Stimulated activated CD4-positive, alpha-beta T cell treated with anti-CD3 and anti-CD28 coated beads, TNF-alpha, amount 100 ng/mL, for 48 hours (primary cell): ENCODE data around the gene CHMP1B.

Experiments
- DNase-seq, 3 donors: peaks; one replicate each; pipeline ENCODE4 v3.0.0-alpha.2; 2020; ENCODE audit warnings: low read depth in 3 of 3

CHMP1B gene, protein sequence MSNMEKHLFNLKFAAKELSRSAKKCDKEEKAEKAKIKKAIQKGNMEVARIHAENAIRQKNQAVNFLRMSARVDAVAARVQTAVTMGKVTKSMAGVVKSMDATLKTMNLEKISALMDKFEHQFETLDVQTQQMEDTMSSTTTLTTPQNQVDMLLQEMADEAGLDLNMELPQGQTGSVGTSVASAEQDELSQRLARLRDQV

DNA sequence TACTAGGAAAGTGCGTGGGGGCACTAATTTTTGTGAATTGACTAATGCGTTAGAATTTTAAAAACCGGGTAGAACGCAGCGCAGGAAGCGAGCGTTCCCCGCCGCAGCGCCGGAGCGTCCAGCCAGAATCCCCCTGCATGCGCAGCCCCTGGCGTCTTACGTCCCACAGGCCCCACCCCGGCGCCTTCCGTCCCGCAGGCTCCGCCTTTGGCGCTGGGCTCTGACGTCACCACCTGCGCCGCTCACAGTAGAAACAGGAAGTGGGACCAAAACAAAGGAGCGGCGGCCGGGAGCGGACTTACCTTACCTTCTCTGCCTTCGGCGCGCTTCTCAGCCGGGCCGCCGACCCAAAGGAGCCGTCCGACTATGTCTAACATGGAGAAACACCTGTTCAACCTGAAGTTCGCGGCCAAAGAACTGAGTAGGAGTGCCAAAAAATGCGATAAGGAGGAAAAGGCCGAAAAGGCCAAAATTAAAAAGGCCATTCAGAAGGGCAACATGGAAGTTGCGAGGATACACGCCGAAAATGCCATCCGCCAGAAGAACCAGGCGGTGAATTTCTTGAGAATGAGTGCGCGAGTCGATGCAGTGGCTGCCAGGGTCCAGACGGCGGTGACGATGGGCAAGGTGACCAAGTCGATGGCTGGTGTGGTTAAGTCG lies at the start of gene CHMP1B:
Gene CHMP1B (plus strand): TSS at position 268 of the 660 bp plus-strand sequence. CDS start 99 bp downstream, at position 367.
- peak; percentile 95 to 96 (median 95) for DNase-seq

DNA sequence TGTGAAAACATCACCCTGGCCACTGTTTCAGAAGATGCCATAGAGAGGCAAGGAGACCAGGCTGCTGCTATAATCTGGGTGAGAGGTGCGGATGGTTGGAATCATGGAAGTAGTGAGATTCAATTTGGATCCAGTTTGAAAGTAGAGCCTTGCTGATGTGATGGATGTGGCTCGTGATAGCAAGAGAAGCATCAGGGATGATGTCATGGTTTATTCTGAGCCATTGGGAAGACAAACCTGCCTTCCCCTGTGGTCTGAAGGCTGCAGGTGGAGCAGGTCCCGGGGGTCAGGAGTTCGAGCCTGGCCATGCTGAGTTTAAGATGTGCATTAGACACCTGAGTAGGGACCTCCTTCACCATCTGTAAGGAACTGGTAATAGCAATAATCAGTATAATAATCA lies 49.6 kb upstream of the CHMP1B start:
- no peak for DNase-seq

DNA sequence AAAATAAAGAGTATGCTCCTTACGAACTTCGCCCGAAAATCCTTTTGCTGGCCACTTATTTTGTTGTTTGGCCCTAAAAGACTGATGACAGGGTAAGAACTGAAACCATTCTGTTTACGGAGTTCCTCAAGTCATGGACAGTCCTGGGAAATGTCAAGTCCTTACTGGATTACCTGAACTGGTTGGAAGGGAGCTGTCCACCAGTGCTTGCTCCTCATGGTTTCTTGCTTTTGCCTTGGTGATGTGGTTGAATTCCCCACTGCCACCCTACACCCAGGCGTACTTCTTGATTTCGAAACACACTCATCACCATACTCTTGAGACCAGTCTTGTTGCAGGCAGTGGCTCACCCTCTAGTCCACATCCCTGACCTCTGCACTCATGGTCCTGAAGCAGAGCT lies 49.1 kb upstream of the CHMP1B start:
- no peak for DNase-seq

DNA sequence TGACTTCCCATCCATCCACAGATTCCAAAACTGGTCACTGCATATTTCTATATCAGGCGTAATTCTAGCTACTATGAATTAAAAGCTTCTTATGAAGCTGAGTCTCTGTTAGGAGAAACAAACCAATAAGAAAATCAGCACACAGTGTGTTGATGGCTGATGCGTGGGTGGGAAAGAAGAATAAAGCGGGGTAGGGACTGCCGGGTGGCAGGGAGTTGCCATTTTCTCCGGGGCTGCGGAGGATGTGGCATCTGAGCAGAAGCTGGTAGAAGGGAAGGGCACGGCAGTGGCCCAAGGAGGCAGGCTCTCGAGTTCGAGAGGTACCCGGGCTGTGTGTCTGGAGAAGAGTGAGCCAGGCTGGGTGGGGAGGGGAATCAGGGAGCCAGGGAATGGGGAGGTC lies 48.6 kb upstream of the CHMP1B start:
- no peak for DNase-seq

DNA sequence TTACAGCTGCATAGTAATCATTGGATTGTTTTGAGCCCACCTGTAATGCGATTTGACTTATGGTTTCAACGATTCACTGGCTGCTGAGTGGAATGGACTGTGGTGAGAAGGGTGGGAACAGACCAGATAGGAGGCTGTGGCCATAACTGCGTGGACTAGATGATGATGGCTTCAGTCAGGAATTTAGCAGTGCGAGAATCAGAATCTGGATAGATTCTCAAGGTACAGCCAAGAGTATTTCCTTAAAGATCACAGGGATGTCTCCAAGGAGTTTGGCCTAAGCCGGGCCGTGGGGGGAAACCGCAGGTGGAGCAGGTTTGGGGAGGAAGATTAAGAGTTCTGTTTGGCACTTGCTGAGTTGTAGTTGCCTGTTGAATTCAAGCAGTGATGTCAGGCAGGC lies 44.0 kb upstream of the CHMP1B start:
- no peak for DNase-seq

DNA sequence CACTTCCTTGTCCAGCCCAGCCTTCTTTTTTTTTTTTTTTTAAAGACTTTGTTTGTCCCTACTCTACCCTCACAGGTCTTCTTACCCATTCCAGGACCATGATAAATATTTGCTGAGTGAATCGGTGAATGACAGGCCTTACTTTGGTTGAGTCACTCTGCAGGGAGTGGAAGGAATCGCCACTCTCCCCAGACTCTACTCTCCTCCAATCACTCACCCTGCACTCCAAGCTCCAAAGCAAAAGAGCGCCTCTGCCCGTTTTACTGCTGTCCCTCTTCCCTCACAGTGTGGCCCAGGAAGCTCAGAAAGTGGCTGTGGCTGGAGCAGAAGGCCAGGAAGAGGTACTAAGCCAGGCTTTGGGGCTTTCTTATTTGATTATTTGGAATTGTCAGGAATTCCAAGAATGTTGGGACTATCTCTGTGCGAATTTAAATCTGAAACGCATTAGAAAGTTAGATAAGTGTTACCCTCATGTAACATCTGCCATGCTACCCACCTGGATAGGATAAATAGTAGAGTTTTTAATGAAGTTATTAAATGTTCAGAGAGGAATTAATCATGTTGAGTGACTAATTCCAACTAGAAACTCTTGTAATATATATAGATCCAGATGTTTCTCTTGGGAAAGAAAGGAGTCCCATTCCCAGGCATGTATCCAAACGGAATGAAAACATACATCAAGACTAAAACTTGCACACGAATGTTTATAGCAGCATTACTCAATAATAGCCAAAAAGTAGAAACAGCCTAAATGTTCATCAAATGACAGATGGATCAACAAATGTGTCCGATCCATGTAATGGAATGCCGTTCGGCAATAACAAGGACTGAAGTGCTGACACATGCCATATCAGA lies 43.0 kb upstream of the CHMP1B start:
- no peak for DNase-seq

DNA sequence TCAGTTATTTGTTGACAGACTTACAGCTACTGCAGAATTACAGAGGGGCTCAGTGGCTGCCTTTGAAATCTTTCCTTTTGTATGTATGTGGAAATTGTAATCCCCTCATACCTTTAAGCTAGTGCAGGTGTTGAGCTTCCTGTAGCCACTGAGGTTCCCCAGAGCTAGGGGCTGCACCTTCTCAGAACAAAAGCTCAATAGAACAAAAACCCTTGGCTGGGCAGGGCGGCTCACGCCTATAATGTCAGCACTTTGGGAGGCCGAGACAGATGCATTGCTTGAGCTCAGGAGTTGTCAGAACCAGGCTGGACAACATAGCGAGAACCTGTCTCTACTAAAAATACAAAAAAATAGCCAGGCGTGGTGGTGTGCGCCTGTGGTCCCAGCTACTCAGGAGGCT lies 41.3 kb upstream of the CHMP1B start:
- DNase-seq: no peak

DNA sequence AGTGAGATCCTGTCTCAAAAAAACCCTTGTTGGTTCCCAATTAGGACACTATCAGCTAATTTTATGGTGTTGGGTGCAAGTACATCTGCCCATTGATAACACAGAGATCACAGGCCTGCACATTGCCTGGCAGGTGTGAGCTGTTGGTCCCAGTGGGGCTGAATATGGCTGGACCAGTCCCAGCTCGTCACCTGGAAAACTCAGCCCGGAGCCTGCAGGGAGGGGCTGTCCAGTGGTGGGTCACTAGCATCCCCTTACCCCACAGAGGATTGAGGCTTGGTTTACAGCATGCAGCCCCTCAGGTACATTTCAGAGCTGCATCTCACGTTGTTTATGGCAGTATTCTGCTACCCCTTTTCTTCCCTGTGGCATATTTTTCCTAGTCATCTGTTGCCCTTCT lies 40.8 kb upstream of the CHMP1B start:
- no peak for DNase-seq

DNA sequence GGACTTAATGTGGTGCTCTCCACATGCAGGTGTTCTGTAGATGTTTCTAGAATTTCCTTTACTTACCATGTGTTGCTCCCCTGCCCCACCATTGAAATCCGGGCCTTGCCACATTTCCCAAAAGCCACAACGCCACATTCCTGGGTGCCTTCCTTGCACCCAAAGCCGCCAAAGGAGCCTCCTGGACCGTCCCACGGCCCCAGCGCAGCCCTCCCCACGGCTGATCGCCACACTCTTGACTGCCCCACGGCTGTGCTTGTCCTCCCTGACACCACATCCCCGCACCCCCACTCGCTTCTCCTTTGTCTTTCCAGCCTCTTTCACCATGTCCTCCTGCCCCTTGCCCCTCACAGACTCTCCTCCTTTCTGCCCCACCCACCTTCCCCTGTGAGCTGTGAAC lies 40.2 kb upstream of the CHMP1B start:
- DNase-seq: no peak

DNA sequence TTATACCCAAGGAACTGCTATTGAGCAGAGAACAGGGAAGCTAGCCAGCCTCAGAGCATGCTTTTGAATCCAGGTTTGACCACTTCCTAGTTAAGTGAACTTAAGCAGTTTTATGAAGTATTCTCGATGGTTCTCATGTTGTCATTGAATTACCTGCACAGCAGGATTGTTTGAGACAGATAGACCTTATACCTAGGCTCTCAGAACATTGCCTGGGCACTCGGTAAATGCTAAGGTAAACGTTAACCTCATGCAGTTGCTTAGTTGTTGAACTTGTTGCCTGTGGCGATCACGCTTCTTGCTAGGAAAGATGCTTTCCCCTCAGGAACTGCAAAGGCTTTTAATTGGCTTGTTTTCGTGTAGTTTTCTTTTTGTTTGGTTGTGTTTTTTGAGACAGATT lies 34.0 kb upstream of the CHMP1B start:
- no peak for DNase-seq

DNA sequence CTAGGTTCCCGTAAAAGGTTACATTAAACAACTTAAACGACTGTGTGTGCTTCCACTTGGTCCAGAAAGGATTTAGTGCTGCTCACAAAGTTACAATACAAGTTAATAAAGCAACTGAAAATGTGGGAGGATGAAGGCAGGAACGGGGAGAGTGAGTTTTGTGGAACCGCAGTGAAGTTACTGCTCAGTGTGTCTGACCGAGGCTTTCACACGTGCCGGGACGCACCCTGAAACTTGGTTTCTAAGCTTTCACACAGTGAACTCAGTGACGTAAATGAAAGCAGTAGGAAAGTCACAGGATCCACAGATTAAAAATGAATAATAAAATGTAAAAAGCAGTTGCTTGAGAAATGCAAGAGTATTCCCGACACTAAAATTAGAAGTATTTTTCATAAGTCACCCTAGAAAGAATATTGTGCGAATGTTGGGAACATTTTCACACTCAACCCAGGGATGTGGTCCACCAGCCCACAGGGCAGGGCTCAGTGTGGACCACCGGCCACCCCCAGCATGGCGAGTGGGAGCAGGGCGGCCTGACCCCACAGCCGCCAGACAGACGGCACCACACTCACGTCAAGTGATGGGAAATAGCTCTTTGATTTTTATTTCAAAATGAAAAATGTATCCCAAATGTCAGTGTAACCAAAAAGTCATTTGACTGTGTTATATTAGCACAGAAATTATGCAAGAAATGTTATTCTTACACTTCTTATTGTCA lies 32.6 kb upstream of the CHMP1B start:
- no peak for DNase-seq

DNA sequence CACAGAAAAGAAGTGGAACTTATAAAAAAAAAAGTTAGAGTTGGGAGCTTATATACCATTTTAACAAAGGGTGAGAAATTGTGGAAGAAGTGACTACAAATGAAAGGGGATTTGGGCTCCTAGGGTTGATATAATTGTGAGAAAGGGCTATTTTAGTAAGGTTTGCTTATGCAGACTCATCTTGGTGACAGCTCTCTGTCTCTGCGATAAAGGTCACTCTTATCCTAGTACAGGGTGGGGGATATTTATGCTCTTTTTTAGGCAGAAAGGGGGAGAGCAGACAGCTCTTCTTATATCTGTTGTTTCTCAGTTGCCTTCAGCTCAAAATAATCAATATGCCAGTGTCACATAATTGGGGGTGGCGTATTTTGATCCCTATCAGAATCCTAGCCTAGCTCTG lies 31.3 kb upstream of the CHMP1B start:
- DNase-seq: no peak

DNA sequence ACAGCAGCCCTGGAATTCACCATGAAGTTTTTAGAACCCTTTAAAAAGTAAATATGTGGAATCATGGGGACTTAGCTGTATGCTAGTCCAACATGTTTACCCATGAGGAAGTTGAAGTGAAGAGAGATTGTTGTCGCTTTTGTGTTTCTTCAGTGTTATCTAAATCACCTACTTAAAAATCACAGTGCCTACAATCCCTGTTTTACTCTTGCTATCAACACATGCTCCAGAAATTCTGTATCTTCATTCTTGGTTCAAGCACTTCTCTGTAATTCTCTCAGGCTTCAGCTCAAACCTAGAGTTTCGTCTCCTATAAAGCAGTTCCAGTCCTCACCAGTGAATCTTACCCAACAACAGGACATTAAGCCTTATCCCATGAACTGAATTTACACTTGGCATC lies 30.5 kb upstream of the CHMP1B start:
- DNase-seq: no peak

DNA sequence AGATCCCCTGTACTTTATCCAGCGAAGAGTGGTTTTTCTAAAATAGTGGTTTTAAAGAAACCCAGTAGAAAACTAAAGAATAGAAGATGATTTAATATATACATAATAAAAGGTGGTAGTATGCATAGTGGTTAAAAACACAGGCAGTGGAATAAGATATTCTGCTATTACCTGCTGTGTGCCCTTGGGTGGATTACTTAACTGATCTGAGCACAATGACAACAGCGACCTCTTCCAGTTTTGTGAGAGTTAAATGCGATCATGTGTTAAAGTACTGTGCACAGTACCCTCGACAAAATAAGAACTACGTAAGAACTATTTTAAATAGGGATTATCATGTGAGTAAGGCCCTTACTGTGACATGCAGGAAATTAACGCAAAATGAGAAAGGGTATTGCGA lies 30.0 kb upstream of the CHMP1B start:
- DNase-seq: no peak

DNA sequence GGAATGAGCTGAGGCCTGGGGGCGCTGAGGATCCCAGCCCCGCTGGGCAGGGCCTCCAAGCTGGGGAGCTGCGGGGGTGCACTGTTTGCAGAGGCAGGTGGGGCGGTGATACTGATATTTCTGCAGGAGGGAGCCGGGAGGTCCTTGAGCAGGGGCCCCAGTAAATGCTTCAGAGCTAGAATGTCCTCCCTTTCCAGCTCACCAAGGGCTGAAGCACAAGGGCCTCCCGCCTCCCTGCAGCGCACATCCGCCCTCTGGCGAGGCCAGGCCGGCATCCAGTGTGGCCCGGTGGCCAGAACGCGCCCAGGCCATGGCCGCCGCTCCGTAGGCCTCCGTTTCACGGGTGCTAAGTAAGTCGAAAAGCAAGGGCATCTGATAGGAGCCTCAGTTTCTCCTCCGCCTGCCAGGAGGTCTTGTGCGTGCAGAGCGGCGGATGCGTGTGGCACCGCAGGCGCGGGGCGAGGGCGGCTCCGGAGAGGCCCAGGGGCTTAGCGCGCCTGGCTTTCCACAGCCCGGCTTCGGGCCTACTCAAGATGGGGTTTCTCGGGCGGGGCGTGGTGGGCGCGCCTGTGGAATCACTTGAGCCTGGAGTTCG lies 29.5 kb upstream of the CHMP1B start:
- DNase-seq: no peak

DNA sequence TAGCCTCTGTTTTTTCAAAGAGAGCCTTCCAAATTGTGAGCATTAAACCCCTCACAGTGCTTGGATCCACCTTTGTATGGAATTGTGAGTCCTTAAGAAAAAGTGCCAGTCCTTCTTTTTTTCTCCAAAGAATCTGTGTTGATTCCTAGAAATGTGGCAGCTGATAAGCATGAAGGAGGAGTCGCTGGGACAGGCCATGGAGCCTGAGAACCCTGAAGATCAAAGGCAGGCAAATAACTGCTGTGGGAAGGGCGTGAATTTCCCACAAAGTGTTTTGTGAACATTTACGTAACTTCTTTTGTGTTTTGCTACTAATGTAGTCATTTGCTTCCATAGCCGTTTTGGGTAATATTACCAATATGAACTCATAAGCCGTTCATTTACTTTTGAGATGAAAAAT lies 27.7 kb upstream of the CHMP1B start:
- no peak for DNase-seq

DNA sequence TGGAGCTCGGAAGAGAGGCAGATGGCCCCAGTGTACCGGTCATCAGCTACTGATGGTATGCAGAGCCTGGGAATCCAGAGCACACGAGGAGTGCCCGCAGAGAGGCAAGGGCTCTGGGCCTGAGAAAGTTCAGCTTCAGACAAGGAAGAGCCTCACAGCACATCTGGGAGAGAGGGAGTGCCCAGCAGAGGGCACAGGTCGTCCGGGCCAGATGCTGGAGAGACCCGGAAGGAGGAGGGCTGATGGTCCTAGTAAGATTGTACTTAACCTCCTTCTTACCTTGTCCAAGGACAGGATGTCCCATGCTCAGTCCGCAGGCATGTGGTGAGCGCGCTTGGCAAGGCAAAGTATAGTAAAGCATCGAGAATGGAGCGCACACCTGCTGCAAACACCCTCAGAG lies 24.4 kb upstream of the CHMP1B start:
- DNase-seq: no peak

DNA sequence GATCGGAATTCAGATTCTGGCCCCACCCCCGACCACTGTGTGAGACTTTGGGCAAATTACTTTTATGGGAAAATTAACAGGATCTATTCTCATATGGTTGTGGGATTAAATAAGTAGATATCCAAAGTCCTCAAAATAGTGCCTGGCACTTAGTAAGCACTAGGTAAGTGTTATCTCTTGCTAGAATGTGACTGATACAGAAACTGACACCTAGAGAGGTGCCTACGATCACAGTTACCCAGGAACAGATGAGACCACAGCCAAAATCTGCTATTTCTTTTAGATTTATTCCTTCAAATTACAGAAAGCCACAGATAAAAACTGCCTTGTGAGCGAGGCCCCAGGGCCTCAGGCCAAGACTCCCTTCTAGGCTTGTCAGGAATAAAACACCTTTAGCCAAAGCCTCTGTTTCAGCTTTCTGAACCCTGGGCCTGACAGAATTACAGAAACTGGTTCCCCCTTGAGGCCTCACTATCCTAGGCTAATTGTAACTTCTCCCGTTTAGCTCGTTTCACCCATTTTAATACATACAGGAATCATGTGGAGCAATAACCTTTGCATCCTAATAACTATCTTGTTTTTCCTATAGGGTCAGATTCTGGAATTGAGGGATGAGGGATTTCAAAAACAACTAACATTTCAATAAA lies 22.3 kb upstream of the CHMP1B start:
- no peak for DNase-seq

DNA sequence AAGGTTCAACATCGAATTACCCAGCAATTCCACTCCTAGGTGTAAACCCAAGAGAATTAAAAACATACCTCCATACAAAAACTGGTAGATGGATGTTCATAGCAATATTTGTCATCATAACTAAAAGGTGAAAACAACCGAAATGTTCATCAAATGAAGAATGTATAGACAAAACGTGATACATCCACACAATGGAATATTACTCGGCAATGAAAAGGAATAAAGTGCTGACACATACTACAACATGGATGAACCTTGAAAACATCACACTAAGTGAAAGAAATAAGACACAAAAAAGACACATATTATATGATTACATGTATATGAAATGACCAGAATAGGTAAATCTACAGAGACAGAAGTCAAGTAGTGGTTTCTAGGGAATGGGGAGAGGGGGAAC lies 20.6 kb upstream of the CHMP1B start:
- DNase-seq: no peak

DNA sequence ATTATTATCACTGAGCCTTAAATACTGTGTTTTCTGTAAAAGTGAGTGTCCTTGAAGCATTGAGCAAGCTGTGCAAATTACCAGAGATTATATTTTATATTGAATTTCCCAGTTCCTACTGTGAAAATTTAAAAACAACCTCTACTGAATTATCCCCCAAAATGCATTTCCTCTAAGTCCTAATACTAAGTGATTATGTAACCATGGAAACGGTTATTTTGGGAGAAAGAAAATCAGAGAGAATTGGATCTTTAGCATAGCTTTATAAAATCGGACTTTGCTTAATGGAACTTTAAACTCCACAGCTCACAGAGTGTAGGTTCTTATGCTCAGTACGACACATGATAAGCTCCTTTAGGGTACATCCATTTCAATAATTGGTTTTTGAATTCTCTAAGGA lies 19.3 kb upstream of the CHMP1B start:
- no peak for DNase-seq

DNA sequence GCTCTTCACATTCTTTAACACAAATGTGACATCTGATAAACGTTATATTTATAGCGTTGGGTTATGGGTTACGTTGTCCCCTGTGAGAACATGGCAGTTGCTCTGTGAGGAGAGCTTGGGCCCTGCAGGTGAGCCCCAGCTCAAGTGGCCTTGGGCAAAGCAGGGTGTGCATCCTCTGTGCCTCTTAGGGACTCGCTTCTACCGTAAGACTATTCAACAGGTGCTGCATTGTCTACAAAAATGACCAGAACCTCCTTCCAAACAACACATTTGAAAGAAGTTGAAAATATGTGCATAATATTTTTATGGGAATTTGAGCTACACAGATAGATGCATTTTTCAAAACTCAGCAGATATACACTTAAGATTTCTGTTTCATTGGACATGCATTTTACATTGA lies 16.4 kb upstream of the CHMP1B start:
- no peak for DNase-seq
